Ovary (tissue), 9 donors: Measurements from ENCODE around the gene MSH6. TPM values are rescaled to one million over a fixed set of nuclear protein-coding genes. Genes with fewer than 3 reads are reported as not detected.

Experiments
- DNase-seq, 5 donors: peaks; one replicate each; pipeline ENCODE4 v3.0.0-alpha.2; 2019 to 2020
- H3K27ac ChIP-seq, 2 donors: fragments of 200-600 bp; one replicate each; pipeline versions ENCODE4 v1.5.1 to v1.8.0; 2019 to 2022
- H3K27me3 ChIP-seq: fragments of 200-600 bp; one replicate; pipeline ENCODE4 v1.8.0; 2022
- H3K36me3 ChIP-seq: fragments of 200-600 bp; sonication (generic); one replicate; pipeline ENCODE4 v1.5.1; 2019
- H3K4me1 ChIP-seq: one replicate; pipeline ENCODE4 v1.8.1; 2013; ENCODE audit warnings: mild to moderate bottlenecking, moderate library complexity; ENCODE audit not compliant: insufficient read depth
- H3K4me3 ChIP-seq: fragments of 200-600 bp; sonication (generic); one replicate; pipeline ENCODE4 v1.5.1; 2017
- H3K9me3 ChIP-seq, 2 donors: fragments of 200-600 bp in 1 of 2; sonication (generic) in 1 of 2; one replicate each; pipeline versions ENCODE4 v1.5.1 to v1.8.1; 2013 to 2019; ENCODE audit warnings: mild to moderate bottlenecking in 1 of 2, moderate library complexity in 1 of 2
- CTCF ChIP-seq, 3 donors: fragments of 450-650 bp in 2 of 3; fragments of 200-600 bp in 1 of 3; IDR thresholded peaks; one replicate each; pipeline versions ENCODE4 v1.5.1 to v1.8.0; 2016 to 2022; ENCODE audit warnings: antibody characterized with exemption in 3 of 3, mild to moderate bottlenecking in 1 of 3
- EP300 ChIP-seq: sonication (generic); formaldehyde crosslinking; IDR thresholded peaks from one replicate; pipeline ENCODE4 v1.6.1; 2017; ENCODE audit warnings: antibody characterized with exemption
- POLR2A ChIP-seq: fragments of 450-650 bp; IDR thresholded peaks from one replicate; pipeline ENCODE4 v1.6.1; 2017; ENCODE audit warnings: antibody characterized with exemption, mild to moderate bottlenecking, moderate library complexity
- WGBS, 3 donors: extraction: QIAGEN DNeasy Blood & Tissue Kit in 1 of 3; methylation state at CpG; one replicate each; pipeline versions ENCODE4 v1.1.5 to v1.1.7; 2013 to 2017; 5-methylcytosine and 5-hydroxymethylcytosine counted together
- intact Hi-C, 4 donors: fragments of 100-400 bp; cut with DNase I; formaldehyde crosslinking; loops; one replicate each; pipeline versions ENCODE4 v1.11.0 to v1.15.1; 2022 to 2023
- polyA plus RNA-seq, 2 donors: library from polyadenylated mRNA; stranded (reverse); fragments of 200-250 nt in 1 of 2; fragments of 350-450 nt in 1 of 2; fragmentation: Illumina TruSeq in 1 of 2; extraction: RNeasy Lipid Tissue Mini Kit (QIAGEN cat#74804) in 1 of 2; gene quantifications; one replicate each; pipeline ENCODE4 v1.2.3, GENCODE V29; 2013 to 2014
- total RNA-seq, 7 donors: library from RNA; depleted of rRNA in 2 of 7; stranded (reverse); fragments of >200 nt in 2 of 7; fragmentation: NEBNext Ultra II Directional in 3 of 7; extraction: Animal tissue kit (Norgen Biotek cat#: 25700) in 3 of 7; gene quantifications; one replicate each; pipeline versions ENCODE4 v1.1.0 to v1.2.4, GENCODE V29; 2016 to 2023
- donor health status: DM: no; HTN: no; CAD: no; lungs with moderate emphysema.
- donor health status: DM: no; HTN: no; CAD: no.
- donor health status: Bipolar disorder and iron deficiency.
- donor health status: DM: yes; HTN: yes; CAD: no.
- donor health status: DM: no; HTN: no; CAD: no.
- donor health status: DM: yes; HTN: yes; CAD: no.

Gene MSH6
- total and polyA plus RNA-seq, 9 donors: 50.1 to 134 (median 77.0) TPM

- Histone ChIP-seq H3K27ac (no peak overlapping the region), H3K9me3 (peaks cover 0 to 9% of the 10 kb centered on the region in 2 donors), H3K4me1 (no peaks in the 10 kb centered on the region), H3K4me3 (no peak overlapping the region), H3K27me3 (no peaks in the 10 kb centered on the region), H3K36me3 (no peaks in the 10 kb centered on the region)
- 97 to 99% (median 99%) methylated on average over 7 of the region's 7 CpGs for WGBS, 3 donors
- intact Hi-C loops: no loop called here
- DNase-seq: no peak
- TF ChIP-seq CTCF (IDR thresholded peaks at IDR 0.05): no peak
- no peak for TF ChIP-seq EP300
Measured at GRCh38 chr2:47803363-47803762, 20.4 kb downstream of the MSH6 start.

- no peak for TF ChIP-seq EP300
- TF ChIP-seq POLR2A: no peak
Measured at GRCh38 chr2:47803770-47804169, 20.8 kb downstream of the MSH6 start.

GRCh38 chr2:47805850-47806249, 22.9 kb downstream of the MSH6 start:
- H3K27me3 ChIP-seq: no peaks in the 10 kb centered on the region
- DNase-seq: no peak
- peaks cover 0 to 9% of the 10 kb centered on the region in 2 donors for H3K9me3 ChIP-seq
- H3K4me1 ChIP-seq: no peaks in the 10 kb centered on the region
- WGBS, 3 donors: 7 to 17% (median 8%) methylated on average over 6 of the region's 6 CpGs
- no peak for TF ChIP-seq POLR2A
- TF ChIP-seq CTCF (IDR thresholded peaks at IDR 0.05): no peak
- TF ChIP-seq EP300: no peak
- H3K4me3 ChIP-seq: no peak overlapping the region
- H3K27ac ChIP-seq: no peak overlapping the region
- no peaks in the 10 kb centered on the region for H3K36me3 ChIP-seq
- intact Hi-C loops: no loop called here

More at GRCh38 chr2:47803770-47804169, 20.8 kb downstream of the MSH6 start:
- intact Hi-C loops: no loop called here
- Histone ChIP-seq H3K27ac (no peak overlapping the region), H3K4me1 (no peaks in the 10 kb centered on the region), H3K9me3 (peaks cover 0 to 9% of the 10 kb centered on the region in 2 donors), H3K36me3 (no peaks in the 10 kb centered on the region), H3K4me3 (no peak overlapping the region), H3K27me3 (no peaks in the 10 kb centered on the region)
- WGBS, 3 donors: 90 to 99% (median 94%) methylated on average over 1 of the region's 1 CpG
- DNase-seq: no peak

- Histone ChIP-seq H3K36me3 (no peaks in the 10 kb centered on the region), H3K27me3 (no peaks in the 10 kb centered on the region), H3K4me1 (peaks cover 2% of the 10 kb centered on the region), H3K27ac (peak overlapping the region in 1 of 2 donors; percentile 4), H3K9me3 (peaks cover 0 to under 1% of the 10 kb centered on the region in 2 donors), H3K4me3 (no peak overlapping the region)
- no peak for DNase-seq
- WGBS, 3 donors: 53 to 62% (median 53%) methylated on average over 4 of the region's 4 CpGs
- TF ChIP-seq POLR2A (no peak), CTCF (IDR thresholded peaks at IDR 0.05) (no peak), EP300 (no peak)
- intact Hi-C loops: no loop called here
Measured at GRCh38 chr2:47808614-47809013, 25.7 kb downstream of the MSH6 start.

- no peak overlapping the region for H3K27ac ChIP-seq
- H3K4me1 ChIP-seq: peaks cover 2% of the 10 kb centered on the region
- WGBS, 3 donors: 70 to 74% (median 73%) methylated on average over 2 of the region's 2 CpGs
- H3K27me3 ChIP-seq: no peaks in the 10 kb centered on the region
- no peaks in the 10 kb centered on the region for H3K9me3 ChIP-seq
- intact Hi-C loops: no loop called here
- H3K36me3 ChIP-seq: no peaks in the 10 kb centered on the region
- DNase-seq: no peak
- TF ChIP-seq CTCF (IDR thresholded peaks at IDR 0.05) (no peak), EP300 (no peak), POLR2A (no peak)
- H3K4me3 ChIP-seq: no peak overlapping the region
Measured at GRCh38 chr2:47809903-47810302, 27.0 kb downstream of the MSH6 start.
